Fibroblast of pulmonary artery (primary cell): ENCODE data around the gene CDK5RAP3.

Source experiments
- DNase-seq: peaks from one replicate; pipeline ENCODE4 v3.0.0-alpha.2; 2010; ENCODE audit warnings: low read depth
- H3K4me3 ChIP-seq: replicated peaks from 2 replicates; pipeline ENCODE4 v1.5.1; 2011; ENCODE audit warnings: low read depth, mild to moderate bottlenecking, control low read depth, low read length, moderate library complexity
- CTCF ChIP-seq: IDR thresholded peaks from 2 replicates; pipeline ENCODE4 v1.5.1; 2011; ENCODE audit warnings: mild to moderate bottlenecking, control low read depth, low read length, inconsistent platforms; ENCODE audit errors: missing control alignments

The CDK5RAP3 gene

GRCh38 chr17:48030531-48030930, 59.6 kb downstream of the CDK5RAP3 start:
- no peak for DNase-seq
- H3K4me3 ChIP-seq = no peak overlapping the region
- TF ChIP-seq CTCF = no peak
